HG02642 (cell line): ENCODE results near the gene CXorf58.
"Not testable (repeated sequence)": the region's sequence is repeated elsewhere in the genome, so short reads cannot be mapped to it uniquely, and the experiment has no call there.

Source experiments
- ATAC-seq: cut with Tn5 transposase; IDR thresholded peaks from one replicate; pipeline ENCODE4 v1.9.1; 2021; ENCODE audit warnings: mild to moderate bottlenecking; ENCODE audit not compliant: unreplicated experiment, poor library complexity

Gene CXorf58, protein sequence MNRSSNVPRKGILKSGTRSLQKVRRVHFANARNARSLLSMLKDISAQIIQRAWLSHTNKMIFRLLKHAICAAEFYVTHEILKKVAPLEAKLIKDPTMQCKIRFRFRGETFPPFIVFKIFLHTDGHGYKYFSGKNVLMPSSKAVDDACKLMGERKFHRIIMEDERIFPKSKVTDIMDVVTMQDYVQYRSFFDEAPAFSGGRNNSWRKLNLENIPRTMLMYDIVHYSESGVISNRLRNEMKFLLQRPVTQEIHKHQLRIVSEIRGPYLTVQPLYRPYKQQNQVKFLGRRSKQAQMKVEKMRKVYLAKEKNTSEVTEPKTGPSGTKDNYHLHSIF

DNA sequence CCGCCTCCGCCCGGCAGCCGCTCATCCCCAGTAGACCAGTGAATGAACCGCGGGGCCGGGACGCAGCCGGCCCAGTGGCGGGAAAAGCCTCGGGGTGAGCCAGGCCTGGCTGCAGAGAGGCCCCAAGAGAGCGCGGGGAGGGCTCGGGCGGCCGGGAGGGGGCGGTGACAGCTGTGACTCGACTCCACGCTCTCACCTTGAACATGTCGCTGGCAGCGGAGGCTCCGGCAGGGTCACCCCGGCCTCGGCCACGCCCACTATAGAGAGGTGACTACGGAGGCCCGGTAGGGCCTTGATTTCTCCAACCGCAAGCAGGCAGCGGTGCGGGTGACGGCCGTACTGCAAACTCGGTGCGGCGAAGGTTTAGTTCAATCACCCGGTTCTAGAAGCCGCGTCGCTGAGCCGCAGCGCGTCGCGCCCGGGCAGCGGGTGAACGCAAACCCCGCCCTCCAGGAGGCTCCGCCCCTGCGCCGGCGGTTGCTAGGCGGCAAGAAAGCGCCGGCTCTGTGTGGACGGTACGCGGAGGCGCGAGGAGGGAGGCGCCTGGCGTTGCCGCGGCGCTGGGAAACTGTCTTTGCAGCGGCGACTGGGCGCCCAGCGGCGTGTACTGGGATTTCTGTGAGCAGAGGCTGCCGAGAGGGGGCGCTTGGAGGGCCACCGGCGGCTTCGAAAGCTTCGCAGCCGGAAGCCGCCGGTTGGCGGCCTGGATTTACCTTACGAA lies at the start of gene CXorf58, which contains the start of gene APOO:
Gene CXorf58 (plus strand): TSS at position 509 of the 721 bp plus-strand sequence. CDS start 2,297 bp downstream, outside the sequence.
Gene APOO (minus strand): TSS at position 441 of the 721 bp plus-strand sequence. CDS start 236 bp downstream, at position 205.
- peak; percentile 95 for ATAC-seq

DNA sequence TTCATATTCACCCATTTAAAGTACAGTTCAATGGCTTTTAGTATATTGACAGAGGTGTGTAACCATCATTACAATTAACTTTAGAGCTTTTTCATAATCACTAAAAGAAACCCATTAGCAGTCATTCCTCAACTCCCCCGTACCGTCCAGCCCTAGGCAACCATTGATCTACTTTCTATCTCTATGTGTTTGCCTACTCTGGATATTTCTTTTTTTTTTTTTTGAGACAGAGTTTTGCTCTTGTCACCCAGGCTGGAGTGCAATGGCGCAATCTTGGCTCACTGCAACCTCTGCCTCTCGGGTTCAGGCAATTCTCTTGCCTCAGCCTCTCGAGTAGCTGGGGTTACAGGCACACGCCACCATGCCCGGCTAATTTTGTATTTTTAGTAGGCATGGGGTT lies 48.6 kb upstream of the CXorf58 start:
- ATAC-seq: not testable (repeated sequence)

DNA sequence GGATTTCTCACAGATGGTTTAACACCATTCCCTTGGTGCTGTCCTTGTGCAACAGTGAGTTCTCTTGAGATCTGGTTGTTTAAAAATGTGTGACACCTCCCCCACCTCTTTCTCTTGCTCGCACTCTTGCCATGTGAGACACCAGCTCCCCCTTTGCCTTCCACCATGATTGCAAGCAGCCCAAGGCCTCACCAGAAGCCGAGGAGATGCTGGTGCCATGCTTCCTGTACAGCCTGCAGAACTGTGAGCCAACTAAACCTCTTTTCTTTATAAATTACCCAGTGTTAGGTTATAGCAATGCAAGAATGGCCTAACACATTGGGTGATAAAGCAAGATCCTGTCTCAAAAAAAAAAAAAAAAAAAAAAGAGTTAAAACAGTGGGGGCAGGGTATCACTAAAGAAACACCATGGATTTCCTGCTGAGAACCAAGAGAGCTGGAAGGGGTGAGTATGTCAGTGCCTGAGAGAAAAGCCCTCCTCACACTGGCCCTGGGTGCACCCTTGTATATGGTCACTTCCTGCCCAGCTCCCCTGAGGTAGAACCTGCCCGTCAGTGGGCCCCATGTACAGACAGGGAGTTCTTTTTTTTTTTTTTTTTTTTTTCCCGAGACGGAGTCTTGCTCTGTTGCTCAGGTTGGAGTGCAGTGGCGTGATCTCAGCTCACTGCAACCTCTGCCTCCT lies 46.5 kb upstream of the CXorf58 start:
- ATAC-seq: no peak

DNA sequence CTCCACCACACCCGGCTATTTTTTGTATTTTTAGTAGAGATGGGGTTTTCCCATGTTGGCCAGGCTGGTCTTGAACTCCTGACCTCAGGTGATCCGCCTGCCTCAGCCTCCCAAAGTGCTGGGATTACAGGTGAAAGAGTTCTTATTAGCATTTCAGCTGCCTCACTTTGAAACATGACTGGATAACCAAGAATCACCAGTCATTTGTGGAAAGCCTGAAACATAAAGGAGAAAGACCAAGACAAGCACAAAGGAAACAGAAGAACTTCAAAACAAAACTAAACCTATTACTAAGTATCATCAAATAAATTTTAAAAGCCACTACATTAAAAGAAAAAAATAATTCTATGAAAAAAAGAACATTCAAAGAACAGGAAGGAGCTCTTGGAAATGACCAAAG lies 45.9 kb upstream of the CXorf58 start:
- ATAC-seq: not testable (repeated sequence)

DNA sequence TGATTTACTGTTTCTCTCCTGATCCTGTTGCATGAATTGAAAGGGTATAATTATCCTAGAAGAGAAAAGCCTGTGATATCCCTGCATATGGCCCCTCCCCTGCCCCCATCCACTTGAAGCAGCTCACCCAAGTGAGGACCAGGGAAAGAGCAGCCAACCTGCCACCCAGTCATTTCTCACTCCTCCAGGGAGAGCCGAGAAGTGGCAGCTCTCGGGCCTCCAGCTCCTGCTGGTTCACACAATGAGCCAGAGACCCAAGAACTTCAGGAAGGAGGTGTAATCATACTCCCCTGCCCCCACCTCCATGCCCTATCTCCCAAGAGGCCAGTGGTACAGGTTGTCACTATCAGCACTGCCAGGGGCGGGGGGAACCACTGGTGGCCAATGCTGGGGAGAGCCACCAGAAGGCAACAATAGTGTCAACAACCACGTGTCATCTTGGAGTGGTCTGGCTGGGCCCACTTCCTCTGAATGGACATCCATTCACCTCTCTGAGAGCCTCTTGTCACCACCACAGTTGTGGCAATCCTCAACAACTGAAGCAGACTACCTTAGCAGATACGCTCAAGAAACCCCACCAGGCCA lies 43.0 kb upstream of the CXorf58 start:
- ATAC-seq: no peak

DNA sequence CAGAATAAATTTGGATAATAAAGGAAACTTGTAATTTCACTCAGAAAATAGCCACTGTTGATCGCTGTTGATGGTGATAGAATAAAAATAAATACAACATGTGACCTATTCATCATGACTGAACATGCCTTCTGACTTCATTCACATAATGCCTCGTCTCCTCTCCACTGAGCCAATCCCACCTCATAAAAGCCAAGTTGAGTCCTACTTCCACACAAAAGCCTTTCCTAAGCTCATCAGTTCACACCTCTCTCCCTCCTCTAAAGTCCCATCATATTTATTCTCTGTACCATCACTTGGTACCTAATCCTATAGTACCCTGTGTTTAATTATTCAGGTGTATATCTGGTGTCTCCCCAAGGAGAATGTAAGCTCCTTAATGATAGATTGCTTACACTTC lies 37.8 kb upstream of the CXorf58 start:
- no peak for ATAC-seq

DNA sequence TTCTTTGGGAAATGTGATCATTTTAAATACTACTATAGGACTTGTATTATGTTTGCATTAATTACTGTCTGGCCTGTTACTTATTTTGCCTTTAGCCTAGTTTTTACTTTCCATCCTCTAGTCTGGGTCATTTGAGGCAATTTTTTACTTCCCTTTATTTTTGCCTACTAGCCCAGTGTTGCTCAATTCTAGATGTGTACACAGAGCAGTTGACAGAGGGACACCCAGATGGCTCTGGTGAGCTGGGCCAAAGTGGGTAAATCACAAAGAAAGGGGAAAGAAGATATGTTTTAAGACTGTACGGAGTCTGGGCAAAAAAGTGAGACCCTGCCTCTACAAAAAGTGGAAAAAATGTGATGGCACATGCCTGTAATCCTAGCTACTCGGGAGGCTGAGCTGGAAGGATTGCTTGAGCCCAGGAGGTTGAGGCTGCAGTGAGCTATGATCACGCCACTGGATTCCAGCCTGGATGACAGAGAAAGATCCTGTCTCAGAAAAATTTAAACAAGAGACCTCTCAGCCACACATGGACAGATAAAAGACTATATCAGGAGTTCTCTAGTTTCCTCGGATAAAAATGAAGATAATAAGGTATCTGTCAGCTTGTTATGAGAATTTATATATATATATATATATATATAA lies 35.8 kb upstream of the CXorf58 start:
- no peak for ATAC-seq

DNA sequence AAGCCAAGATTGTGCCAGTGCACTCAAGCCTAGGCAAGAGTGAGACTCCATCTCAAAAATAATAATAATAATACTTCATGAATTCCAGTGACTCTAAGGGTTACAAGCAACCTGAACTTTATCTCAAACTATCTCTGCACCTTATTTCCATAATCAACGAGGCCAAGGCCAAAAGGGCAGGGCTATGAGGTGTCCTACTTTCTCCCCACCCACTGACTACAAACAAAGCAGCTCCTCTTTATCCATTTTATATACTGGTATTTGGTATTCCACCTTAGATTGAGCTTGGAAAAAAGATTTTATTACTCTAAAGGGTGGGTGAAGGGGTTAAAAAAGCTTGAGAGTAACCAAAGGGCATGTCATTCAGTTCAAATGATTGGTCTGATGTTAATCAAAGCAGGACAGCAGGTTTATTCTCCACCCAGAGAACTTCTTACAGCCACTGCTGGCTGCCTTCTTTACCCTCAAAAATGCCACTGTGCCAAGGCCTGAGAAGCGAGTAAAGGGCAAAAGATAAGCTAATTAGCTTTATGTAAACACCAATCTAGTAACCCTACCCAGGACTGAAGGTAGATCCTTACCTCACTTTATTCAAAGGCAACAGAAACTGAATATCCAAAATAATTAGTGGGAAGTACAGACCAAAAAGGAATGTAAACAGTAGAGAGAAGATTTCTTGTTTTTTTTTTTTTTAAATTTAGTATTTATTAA lies 28.3 kb upstream of the CXorf58 start:
- ATAC-seq: no peak

DNA sequence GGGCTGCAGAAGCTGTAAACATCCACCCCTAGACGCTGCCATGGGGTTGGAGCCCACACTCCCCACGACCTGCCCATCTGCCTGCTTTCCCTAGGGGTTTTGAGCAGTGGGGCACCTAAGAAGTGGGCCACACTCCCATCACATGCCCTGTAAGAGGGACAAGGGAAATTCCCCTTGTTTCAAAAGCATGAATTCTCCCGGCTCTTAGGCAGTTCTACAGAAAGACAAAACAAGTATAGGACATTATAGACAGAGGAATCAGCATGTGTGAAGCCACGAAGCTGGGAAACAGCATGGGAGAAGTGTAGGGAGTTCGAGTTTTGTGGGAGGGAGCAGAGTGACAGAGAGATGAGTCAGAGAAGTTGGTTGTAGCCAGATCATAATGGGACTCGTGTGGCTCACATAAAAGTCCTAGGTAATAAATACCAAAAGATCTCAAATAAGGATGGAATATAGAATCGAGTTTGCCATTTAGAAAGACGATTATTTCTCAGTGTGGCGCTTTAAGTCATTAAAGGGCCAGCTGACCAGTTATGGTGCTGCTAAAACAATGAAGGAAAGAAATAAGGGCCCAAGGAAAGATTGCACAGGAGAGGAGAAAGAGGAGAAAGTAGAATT lies 24.0 kb upstream of the CXorf58 start:
- no peak for ATAC-seq

DNA sequence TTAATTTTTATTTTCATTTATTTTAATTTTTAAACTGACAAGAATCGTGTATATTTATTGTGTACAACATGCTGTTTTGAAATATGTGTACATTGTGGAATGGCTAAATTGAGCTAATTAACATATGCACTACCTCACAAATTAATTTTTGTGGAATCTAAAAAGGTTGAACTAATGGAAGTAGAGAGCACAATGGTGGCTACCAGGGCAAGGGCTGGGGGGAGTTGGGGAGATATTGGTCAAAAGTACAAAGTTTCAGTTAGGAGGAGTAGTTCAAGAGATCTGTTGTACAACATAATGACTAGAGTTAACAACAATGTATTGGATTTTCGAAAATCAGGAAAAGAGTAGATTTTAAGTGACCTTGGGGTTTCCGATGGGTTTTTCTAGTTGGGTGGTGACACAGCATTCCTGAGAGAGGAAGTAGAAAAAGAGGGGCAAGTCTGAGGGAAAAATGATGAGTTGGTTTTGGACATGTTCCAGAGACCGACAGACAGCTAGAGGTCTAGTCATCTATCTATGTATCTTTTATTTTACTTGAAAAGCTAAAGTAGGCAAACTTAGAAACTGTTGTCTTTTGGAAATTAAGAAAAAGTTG lies 23.3 kb upstream of the CXorf58 start:
- ATAC-seq: no peak

DNA sequence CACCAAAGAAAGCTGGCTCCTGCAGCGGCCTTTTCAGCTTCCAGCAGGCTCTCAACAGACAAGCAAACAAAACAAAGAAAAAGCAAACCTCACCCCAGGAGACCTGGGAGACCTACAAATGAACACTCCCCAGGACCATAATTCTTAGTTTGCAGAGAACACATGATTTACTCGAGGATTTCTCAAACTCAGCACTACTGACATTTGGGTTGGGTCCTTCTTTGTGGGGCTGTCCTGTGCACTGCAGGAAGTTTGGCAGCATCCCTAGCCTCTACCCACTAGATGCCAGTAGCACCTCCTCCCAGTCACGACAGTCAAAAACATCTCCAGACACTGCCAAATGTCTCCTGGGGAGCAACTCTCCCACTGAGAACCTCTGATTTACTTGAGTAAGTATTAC lies 22.0 kb upstream of the CXorf58 start:
- no peak for ATAC-seq

DNA sequence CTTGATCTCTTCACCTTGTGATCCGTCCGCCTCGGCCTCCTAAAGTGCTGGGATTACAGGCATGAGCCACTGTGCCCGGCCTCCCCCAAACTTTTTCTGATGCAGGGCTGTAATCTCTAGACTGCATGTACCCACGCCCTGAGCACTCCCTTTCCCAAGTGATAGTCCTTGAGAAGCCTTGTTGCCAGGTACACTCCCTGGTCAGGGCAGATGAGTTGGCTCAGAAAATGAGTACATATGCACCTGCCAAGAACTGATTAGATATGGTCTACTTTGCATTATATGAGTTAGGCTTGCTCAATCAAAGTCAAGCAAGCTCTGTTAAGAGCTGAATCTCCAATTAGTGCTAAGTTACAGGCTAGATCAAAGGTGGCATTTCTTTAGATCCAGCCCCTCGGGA lies 20.4 kb upstream of the CXorf58 start:
- ATAC-seq: no peak

DNA sequence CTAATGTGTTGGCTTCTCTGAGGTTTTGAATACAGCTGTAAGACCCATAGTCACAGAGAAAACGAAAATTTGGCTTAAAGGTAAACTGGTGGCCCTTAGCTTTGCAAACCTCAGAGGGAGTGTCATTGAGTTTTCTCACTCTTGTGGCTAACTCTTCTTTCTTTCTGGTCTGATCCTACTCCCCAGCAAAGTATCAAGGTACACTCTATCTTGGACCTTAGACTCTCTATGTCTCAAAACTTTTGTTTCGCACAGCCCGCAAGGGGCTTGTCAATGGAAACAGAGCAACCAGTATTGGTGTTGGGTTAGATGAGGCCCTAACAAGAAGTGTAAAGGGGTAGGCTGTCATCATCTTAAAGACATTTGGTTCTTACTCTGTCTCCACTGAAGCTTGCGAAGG lies 19.9 kb upstream of the CXorf58 start:
- ATAC-seq: no peak

DNA sequence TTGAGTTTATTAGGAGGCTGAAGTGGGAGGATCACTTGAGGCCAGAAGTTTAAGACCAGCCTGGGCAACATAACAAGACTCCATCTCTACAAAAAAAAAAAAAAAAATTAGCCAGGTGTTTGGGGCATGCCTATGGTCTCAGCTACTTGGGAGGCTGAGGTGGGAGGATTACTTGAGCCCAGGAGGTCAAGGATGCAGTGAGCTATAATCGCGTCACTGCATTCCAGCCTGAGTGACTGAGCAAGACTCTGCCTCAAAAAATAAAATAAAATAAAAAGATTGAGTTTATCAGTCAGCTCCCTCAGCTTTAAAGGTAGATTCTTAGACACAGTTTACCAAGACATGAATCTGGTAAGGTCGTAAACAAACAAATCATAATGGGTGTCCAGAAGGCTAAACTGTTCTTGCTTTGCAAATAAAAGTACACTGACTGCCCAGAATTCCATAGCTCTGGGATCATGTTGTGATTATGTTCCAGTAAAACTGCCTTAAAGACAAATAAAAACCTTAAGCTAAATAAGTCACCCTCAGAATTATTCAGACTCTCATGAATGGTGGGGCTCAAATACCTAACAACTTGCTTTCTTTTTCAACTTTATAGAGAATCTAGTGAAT lies 18.8 kb upstream of the CXorf58 start:
- ATAC-seq: no peak

DNA sequence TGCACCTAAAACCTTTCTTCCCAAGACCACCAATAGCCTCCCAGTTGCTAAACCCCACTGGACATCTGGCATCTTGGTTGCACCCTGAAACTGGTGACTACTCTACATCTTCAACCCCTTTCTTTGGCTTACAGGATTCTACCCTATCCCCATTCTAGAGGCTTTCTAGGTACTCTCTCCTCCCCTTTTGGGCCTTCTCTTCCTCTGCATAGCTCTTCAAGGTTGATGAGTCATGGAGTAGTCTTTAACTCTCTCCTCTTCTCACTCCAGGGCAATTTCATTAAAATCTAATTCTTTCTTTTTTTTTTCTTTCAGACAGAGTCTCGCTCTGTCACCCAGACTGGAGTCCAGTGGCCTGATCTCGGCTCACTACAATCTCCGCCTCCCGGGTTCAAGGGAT lies 16.9 kb upstream of the CXorf58 start:
- no peak for ATAC-seq

DNA sequence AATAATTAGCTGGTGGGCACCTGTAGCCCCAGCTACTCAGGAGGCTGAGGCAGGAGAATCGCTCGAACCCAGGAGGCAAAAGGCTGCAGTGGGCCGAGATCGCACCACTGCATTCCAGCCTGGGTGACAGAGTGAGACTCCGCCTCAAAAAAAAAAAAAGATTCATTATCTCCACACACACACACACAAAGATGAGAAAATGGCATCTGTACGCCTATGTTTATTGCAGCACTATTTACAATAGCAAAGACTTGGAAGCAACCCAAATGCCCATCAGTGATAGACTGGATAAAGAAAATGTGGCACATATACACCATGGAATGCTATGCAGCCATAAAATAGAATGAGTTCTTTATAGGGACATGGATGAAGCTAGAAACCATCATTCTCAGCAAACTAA lies 12.8 kb upstream of the CXorf58 start:
- ATAC-seq: not testable (repeated sequence)

DNA sequence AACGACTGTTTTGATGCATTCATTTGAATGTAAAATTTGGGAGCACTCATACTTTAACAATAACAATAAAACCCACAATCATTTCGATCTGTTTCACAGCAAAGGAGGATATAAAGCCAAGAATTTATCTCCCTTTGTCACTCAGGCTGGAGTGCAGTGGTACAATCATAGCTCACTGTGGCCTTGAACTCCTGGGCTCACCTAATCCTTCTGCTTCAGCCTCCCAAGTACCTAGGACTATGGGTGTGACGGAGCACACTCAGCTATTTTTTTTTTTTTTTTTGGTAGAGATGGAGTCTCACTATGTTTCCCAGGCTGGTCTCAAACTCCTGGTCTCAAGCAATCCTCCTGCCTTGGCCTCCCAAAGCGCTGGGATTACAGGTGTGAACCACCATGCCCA lies 11.3 kb upstream of the CXorf58 start:
- not testable (repeated sequence) for ATAC-seq

DNA sequence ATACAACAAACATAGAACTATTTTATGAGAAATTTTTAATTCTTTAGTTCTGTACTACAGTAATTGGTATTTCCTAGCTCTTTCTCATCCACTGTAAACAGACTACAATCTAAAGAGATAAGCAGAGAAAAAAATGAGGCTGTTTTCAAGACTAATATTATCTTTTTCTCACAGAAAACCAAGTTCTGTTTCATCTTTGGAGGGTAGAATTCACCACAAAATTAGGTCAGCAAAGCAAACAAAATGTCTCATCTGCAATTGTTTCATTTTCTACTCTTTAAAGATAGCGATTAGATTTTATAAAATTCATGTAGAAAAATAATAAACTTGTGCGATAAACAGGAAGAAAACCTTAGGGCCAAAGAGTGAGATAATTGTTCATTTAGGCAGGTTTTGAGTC lies 10.8 kb upstream of the CXorf58 start:
- no peak for ATAC-seq
